Measurements from ENCODE around the gene RPTOR. TPM values are rescaled to one million over a fixed set of nuclear protein-coding genes. Genes with fewer than 3 reads are reported as not detected.

Gene RPTOR
- total and polyA plus RNA-seq, 2 donors (not counting 3 experiments of a cell fraction or from before 2014, with no cell fraction given): 10.7 to 41.8 TPM

DNA sequence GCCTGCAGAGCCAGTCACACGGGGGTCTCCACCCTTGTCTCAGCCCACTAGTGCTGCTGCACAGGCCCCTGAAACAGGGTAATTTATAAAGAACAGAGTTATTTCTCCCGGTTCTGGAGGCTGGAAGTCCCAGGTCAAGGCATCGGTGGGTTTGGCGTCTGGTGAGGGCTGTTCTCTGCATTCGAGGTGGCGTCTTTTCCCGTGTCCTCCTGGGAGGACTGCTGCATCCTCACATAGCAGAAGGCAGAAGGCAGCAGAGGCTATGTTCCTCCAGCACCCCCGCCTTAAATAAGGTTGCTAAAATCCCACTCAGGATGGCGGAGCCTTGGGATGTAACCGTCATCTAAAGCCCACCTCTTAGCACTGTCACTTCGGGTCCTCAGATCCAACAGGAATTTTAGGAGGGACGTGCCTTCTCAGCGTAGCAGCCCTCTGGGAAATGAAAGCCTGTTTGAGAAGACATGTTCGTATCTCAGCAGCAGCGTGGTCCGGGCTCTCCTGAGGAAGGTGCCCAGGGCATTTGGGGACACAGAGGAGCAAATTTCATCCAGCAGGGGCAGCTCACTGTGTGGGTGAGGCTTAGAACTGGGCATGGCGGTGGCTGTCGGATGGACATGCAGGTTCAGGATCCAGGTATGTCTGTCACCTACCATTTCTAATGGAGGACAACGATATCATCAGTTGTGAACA is 225.4 kb downstream of the RPTOR start:
- H3K27me3 ChIP-seq (ENCODE audit: control insufficient read depth in 2 of 2, insufficient read depth in 2 of 2, low read length in 2 of 2): no peaks in the 10 kb centered on the region
- H3K4me2 ChIP-seq (ENCODE audit: insufficient read depth, low read length): no peak overlapping the region
- ChIA-PET CTCF (no interaction called here), POLR2A (no interaction called here)
- H3K9ac ChIP-seq (replicated peaks; ENCODE audit: extremely low read depth, insufficient read depth, low read length): no peak overlapping the region
- BruUV-seq (replicated peaks): no TSS peak
- no peak for FAIRE-seq
- H3K4me3 ChIP-seq (replicated peaks in 1 of 3; ENCODE audit: insufficient read depth in 1 of 3, low read depth in 1 of 3, low read length in 3 of 3): no peak overlapping the region
- H3K79me2 ChIP-seq (ENCODE audit: control insufficient read depth, insufficient read depth, low read length): no peaks in the 10 kb centered on the region
- H3K4me1 ChIP-seq (ENCODE audit: control insufficient read depth, extremely low read depth, insufficient read depth, low read length): peaks cover 9% of the 10 kb centered on the region
- no peak overlapping the region for H3K27ac ChIP-seq (ENCODE audit: insufficient read depth, low read depth, low read length)
- no peaks in the 10 kb centered on the region for H3K36me3 ChIP-seq (ENCODE audit: control insufficient read depth in 2 of 2, extremely low read depth in 1 of 2, insufficient read depth in 2 of 2, low read length in 2 of 2)
- H4K20me1 ChIP-seq (replicated peaks; ENCODE audit: control insufficient read depth, extremely low read depth, insufficient read depth, low read length): no peaks in the 10 kb centered on the region
- dilution Hi-C loops (cut with MboI; ENCODE audit: extremely low pct_ligation_motif_present, low sequenced_read_pairs): no loop called here
- no peak overlapping the region for H2AFZ ChIP-seq (ENCODE audit: low read depth, low read length)
- no peak for DNase-seq (ENCODE audit: low read depth, low spot score)
- no peaks in the 10 kb centered on the region for H3K9me1 ChIP-seq (replicated peaks; ENCODE audit: control insufficient read depth, extremely low read depth, insufficient read depth, low read length)
- intact Hi-C loops (cut with micrococcal nuclease): loop anchor here (10.0 kb wide), 1 partner anchor 345 kb away; no protein-coding TSS in a partner anchor
- TF ChIP-seq FOS (IDR thresholded peaks at IDR 0.05; ENCODE audit: borderline replicate concordance, insufficient read depth, low read length) (no peak), GATA2 (IDR thresholded peaks at IDR 0.05; ENCODE audit: insufficient read depth, insufficient read length, low read depth, low read length) (no peak), JUN (IDR thresholded peaks at IDR 0.05; ENCODE audit: borderline replicate concordance, insufficient read depth, insufficient read length, low read depth) (no peak), POLR2AphosphoS5 (IDR thresholded peaks at IDR 0.05; ENCODE audit: insufficient read depth, low read depth, low read length) (no peak), EZH2 (IDR thresholded peaks at IDR 0.05; ENCODE audit: borderline replicate concordance, low read depth, low read length, severe bottlenecking) (no peak), MYC (IDR thresholded peaks at IDR 0.05; ENCODE audit: low read depth, low read length) (no peak), POLR2A (IDR thresholded peaks at IDR 0.05; ENCODE audit: low read depth, low read length) (no peak)
- TF ChIP-seq, protein P1, sequence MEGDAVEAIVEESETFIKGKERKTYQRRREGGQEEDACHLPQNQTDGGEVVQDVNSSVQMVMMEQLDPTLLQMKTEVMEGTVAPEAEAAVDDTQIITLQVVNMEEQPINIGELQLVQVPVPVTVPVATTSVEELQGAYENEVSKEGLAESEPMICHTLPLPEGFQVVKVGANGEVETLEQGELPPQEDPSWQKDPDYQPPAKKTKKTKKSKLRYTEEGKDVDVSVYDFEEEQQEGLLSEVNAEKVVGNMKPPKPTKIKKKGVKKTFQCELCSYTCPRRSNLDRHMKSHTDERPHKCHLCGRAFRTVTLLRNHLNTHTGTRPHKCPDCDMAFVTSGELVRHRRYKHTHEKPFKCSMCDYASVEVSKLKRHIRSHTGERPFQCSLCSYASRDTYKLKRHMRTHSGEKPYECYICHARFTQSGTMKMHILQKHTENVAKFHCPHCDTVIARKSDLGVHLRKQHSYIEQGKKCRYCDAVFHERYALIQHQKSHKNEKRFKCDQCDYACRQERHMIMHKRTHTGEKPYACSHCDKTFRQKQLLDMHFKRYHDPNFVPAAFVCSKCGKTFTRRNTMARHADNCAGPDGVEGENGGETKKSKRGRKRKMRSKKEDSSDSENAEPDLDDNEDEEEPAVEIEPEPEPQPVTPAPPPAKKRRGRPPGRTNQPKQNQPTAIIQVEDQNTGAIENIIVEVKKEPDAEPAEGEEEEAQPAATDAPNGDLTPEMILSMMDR (IDR thresholded peaks at IDR 0.05; ENCODE audit: extremely low read depth in 1 of 2, insufficient read depth in 1 of 2, low read depth in 1 of 2, low read length in 2 of 2): no peak
- TF ChIP-seq, protein P2, sequence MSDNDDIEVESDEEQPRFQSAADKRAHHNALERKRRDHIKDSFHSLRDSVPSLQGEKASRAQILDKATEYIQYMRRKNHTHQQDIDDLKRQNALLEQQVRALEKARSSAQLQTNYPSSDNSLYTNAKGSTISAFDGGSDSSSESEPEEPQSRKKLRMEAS (IDR thresholded peaks at IDR 0.05; ENCODE audit: insufficient read depth, insufficient read length): no peak
- no peaks in the 10 kb centered on the region for H3K9me3 ChIP-seq (replicated peaks; ENCODE audit: control insufficient read depth, insufficient read depth, low read length)

Measured in endothelial cell of umbilical vein (primary cell).